PC-9 (cell line): ENCODE data around the gene ST7. TPM values are rescaled to one million over a fixed set of nuclear protein-coding genes. Genes with fewer than 3 reads are reported as not detected.

Source experiments
- BruUV-seq: library from RNA; stranded (reverse); fragments of 400-500 nt; replicated peaks from 2 replicates; lab custom pipeline; 2021; lab: Mats Ljungman, UMichigan
- CTCF ChIA-PET: fragments of 300-600 bp; sonication (Branson Sonifier 250); formaldehyde crosslinking; loops from one replicate; lab custom pipeline; 2022; ENCODE audit warnings: antibody characterized with exemption; lab: Charles Lee
- POLR2A ChIA-PET: fragments of 300-600 bp; sonication (Branson Sonifier 250); formaldehyde crosslinking; loops from one replicate; lab custom pipeline; 2022; ENCODE audit warnings: antibody characterized with exemption; ENCODE audit not compliant: unreplicated experiment; lab: Charles Lee
- DNase-seq, 2 experiments: peaks; one replicate each; pipeline versions ENCODE4 v3.0.0 to v3.0.0-alpha.2; 2015 to 2022; ENCODE audit warnings: mixed read lengths in 1 of 2
- H2AFZ ChIP-seq: fragments of 200-600 bp; sonication (generic); 2 replicates; pipeline ENCODE4 v1.8.1; 2017; ENCODE audit warnings: antibody characterized with exemption
- H3F3A ChIP-seq: fragments of 200-600 bp; sonication (generic); 2 replicates; pipeline ENCODE4 v1.8.1; 2017; ENCODE audit warnings: antibody characterized with exemption, mild to moderate bottlenecking, low read depth; ENCODE audit not compliant: insufficient read depth
- H3K27ac ChIP-seq: fragments of 200-600 bp; sonication (generic); 2 replicates; pipeline ENCODE4 v1.6.1; 2016; ENCODE audit warnings: mixed run types
- H3K27me3 ChIP-seq: fragments of 200-600 bp; sonication (generic); 2 replicates; pipeline ENCODE4 v1.6.1; 2016; ENCODE audit warnings: low read depth, mixed run types; ENCODE audit not compliant: insufficient read depth
- H3K36me3 ChIP-seq: fragments of 200-600 bp; sonication (generic); 2 replicates; pipeline ENCODE4 v1.6.1; 2016; ENCODE audit warnings: low read depth, mixed run types
- H3K4me1 ChIP-seq: fragments of 200-600 bp; sonication (generic); replicated peaks from 2 replicates; pipeline ENCODE4 v1.6.1; 2016; ENCODE audit warnings: mixed run types; ENCODE audit not compliant: insufficient read depth
- H3K4me2 ChIP-seq: fragments of 200-600 bp; sonication (generic); 2 replicates; pipeline ENCODE4 v1.6.1; 2017; ENCODE audit warnings: mixed run types
- H3K4me3 ChIP-seq: fragments of 200-600 bp; sonication (generic); 2 replicates; pipeline ENCODE4 v1.6.1; 2016; ENCODE audit warnings: mixed run types
- H3K79me2 ChIP-seq: fragments of 200-600 bp; sonication (generic); 2 replicates; pipeline ENCODE4 v1.6.1; 2017; ENCODE audit warnings: low read depth, mixed run types
- H3K9me2 ChIP-seq: fragments of 200-600 bp; sonication (generic); 2 replicates; pipeline ENCODE4 v1.8.1; 2017; ENCODE audit warnings: mild to moderate bottlenecking; ENCODE audit not compliant: insufficient read depth
- H3K9me3 ChIP-seq: fragments of 200-600 bp; sonication (generic); 2 replicates; pipeline ENCODE4 v1.8.1; 2016; ENCODE audit warnings: low read depth; ENCODE audit not compliant: insufficient read depth
- H4K20me1 ChIP-seq: fragments of 200-600 bp; sonication (generic); 2 replicates; pipeline ENCODE4 v1.8.1; 2017; ENCODE audit not compliant: insufficient read depth
- EZH2 ChIP-seq: fragments of 200-600 bp; sonication (generic); IDR thresholded peaks from 2 replicates; pipeline ENCODE4 v1.8.0; 2017; ENCODE audit warnings: antibody characterized with exemption, low read depth
- intact Hi-C: fragments of 100-400 bp; cut with micrococcal nuclease; formaldehyde crosslinking; loops from one replicate; pipeline ENCODE4 v1.10.0; 2022; ENCODE audit not compliant: unreplicated experiment
- total RNA-seq: library from RNA; stranded (reverse); gene quantifications from 2 replicates; pipeline ENCODE4 v1.2.3, GENCODE V29; 2021
- TF ChIP-seq, protein P1 (sequence below): fragments of 200-600 bp; sonication (generic); conservative IDR thresholded peaks from 2 replicates; pipeline ENCODE4 v1.6.1; 2017; ENCODE audit warnings: mixed run types, antibody characterized with exemption, mild to moderate bottlenecking, moderate library complexity

Gene ST7
- total RNA-seq, 1 experiment from 2014 or later, result 25.8 TPM

DNA sequence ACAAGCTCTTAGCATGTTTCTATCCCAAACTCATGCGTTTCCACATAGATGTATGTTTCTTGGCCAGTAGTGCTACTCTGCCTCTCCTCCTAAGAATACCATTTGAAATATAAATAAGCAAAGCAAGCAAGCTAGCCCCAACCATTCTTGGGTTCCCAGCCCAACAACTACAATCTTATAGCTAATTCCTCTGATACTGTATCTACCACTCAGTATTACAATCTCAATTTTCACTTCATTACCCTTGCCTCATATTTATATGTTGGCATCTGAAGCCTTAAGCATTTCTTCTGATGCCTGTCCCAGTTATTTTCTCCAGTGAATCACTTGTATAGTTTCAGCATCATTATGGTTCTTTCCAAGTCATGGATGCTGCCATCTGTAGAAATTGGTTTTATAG lies 181.1 kb downstream of the ST7 start:
- Histone ChIP-seq H3K79me2 (no peaks in the 10 kb centered on the region), H3K36me3 (no peaks in the 10 kb centered on the region), H3K27me3 (no peaks in the 10 kb centered on the region), H3K9me3 (0 out of 2 replicates have a peak, but pooled peaks cover 3% of the 10 kb centered on the region), H3F3A (peaks cover 27% of the 10 kb centered on the region), H4K20me1 (no peaks in the 10 kb centered on the region), H3K4me3 (no peak overlapping the region), H3K9me2 (no peaks in the 10 kb centered on the region), H3K4me1 (peaks cover 23% of the 10 kb centered on the region), H3K4me2 (no peak overlapping the region), H3K27ac (no peak overlapping the region), H2AFZ (no peak overlapping the region)
- DNase-seq, result no peak
- ChIA-PET POLR2A (interaction anchor here (0.7 kb wide), 1 partner anchor 45 kb away, joined by 3 read pairs; no protein-coding TSS in a partner anchor), CTCF (interaction anchor here (0.9 kb wide), 1 partner anchor 987 kb away, joined by 6 read pairs; no protein-coding TSS in a partner anchor)
- TF ChIP-seq, protein P1, sequence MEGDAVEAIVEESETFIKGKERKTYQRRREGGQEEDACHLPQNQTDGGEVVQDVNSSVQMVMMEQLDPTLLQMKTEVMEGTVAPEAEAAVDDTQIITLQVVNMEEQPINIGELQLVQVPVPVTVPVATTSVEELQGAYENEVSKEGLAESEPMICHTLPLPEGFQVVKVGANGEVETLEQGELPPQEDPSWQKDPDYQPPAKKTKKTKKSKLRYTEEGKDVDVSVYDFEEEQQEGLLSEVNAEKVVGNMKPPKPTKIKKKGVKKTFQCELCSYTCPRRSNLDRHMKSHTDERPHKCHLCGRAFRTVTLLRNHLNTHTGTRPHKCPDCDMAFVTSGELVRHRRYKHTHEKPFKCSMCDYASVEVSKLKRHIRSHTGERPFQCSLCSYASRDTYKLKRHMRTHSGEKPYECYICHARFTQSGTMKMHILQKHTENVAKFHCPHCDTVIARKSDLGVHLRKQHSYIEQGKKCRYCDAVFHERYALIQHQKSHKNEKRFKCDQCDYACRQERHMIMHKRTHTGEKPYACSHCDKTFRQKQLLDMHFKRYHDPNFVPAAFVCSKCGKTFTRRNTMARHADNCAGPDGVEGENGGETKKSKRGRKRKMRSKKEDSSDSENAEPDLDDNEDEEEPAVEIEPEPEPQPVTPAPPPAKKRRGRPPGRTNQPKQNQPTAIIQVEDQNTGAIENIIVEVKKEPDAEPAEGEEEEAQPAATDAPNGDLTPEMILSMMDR, result no peak
- TF ChIP-seq EZH2, result no peak
- intact Hi-C loops, result loop anchor here (10.0 kb wide), 1 partner anchor 780 kb away; no protein-coding TSS in a partner anchor
- no TSS peak for BruUV-seq

- Histone ChIP-seq H3K9me3 (0 out of 2 replicates have a peak, but pooled peaks cover 3% of the 10 kb centered on the region), H3K9me2 (no peaks in the 10 kb centered on the region), H3K4me2 (no peak overlapping the region), H3K36me3 (no peaks in the 10 kb centered on the region), H4K20me1 (no peaks in the 10 kb centered on the region), H3K79me2 (no peaks in the 10 kb centered on the region), H3K4me3 (no peak overlapping the region), H3K27ac (no peak overlapping the region), H2AFZ (no peak overlapping the region), H3F3A (peaks cover 27% of the 10 kb centered on the region), H3K4me1 (peaks cover 23% of the 10 kb centered on the region), H3K27me3 (no peaks in the 10 kb centered on the region)
- intact Hi-C loops, result loop anchor here (10.0 kb wide), 1 partner anchor 780 kb away; no protein-coding TSS in a partner anchor
- DNase-seq, result no peak
- ChIA-PET POLR2A (interaction anchor here (0.7 kb wide), 1 partner anchor 46 kb away, joined by 3 read pairs; no protein-coding TSS in a partner anchor), CTCF (no interaction called here)
- BruUV-seq, result no TSS peak
- TF ChIP-seq EZH2, result no peak
- TF ChIP-seq, protein P1, result no peak
Measured at GRCh38 chr7:117134889-117135552, 181.7 kb downstream of the ST7 start.

DNA sequence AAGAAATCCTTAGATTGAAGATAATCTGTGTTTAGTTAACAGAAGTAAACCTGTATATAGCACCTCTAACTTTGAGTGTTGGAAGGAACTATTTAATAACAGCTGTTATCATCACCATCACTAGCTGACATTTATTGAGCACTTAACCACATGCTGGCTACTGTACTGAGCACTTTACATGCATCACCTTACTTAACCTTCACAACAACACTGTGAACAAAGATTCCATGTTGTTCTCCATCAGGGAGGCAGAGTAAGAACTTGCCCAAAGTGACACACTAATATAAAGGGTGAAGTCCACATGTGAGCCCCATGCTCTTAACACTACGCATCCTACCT lies 182.2 kb downstream of the ST7 start:
- intact Hi-C loops, result loop anchor here (10.0 kb wide), 1 partner anchor 781 kb away; no protein-coding TSS in a partner anchor
- TF ChIP-seq, protein P1, result no peak
- TF ChIP-seq EZH2, result no peak

More for the DNA sequence above, 182.2 kb downstream of the ST7 start:
- no peak overlapping the region for H3K4me2 ChIP-seq
- BruUV-seq, result no TSS peak
- H3K27me3 ChIP-seq, result no peaks in the 10 kb centered on the region
- H4K20me1 ChIP-seq, result no peaks in the 10 kb centered on the region
- no peaks in the 10 kb centered on the region for H3K36me3 ChIP-seq
- no peak for DNase-seq
- peaks cover 25% of the 10 kb centered on the region for H3F3A ChIP-seq
- 0 out of 2 replicates have a peak, but pooled peaks cover 3% of the 10 kb centered on the region for H3K9me3 ChIP-seq
- ChIA-PET POLR2A (no interaction called here), CTCF (no interaction called here)
- no peak overlapping the region for H3K4me3 ChIP-seq
- H3K9me2 ChIP-seq, result no peaks in the 10 kb centered on the region
- H3K4me1 ChIP-seq, result peaks cover 23% of the 10 kb centered on the region
- H3K27ac ChIP-seq, result no peak overlapping the region
- H3K79me2 ChIP-seq, result no peaks in the 10 kb centered on the region
- H2AFZ ChIP-seq, result no peak overlapping the region
